ENCODE data around the gene CIITA.

The CIITA gene

GRCh38 chr16:10879681-10880589 lies 2.9 kb downstream of the CIITA start:
- Histone ChIP-seq H3K36me3 (ENCODE audit: control insufficient read depth, insufficient read depth, low read length) (no peaks in the 10 kb centered on the region), H3K27ac (ENCODE audit: insufficient read depth, low read length, poor library complexity, severe bottlenecking) (no peak overlapping the region), H3K4me3 (ENCODE audit: insufficient read depth, low read depth, low read length, poor library complexity, severe bottlenecking) (peak overlapping the region; percentile 62), H3K9me3 (ENCODE audit: control insufficient read depth, low read length) (no peaks in the 10 kb centered on the region), H3K4me1 (ENCODE audit: control insufficient read depth, insufficient read depth, low read length, poor library complexity, severe bottlenecking) (peaks cover 8% of the 10 kb centered on the region), H3K27me3 (replicated peaks; ENCODE audit: control insufficient read depth, insufficient read depth, low read length, poor library complexity, severe bottlenecking) (peaks cover 4% of the 10 kb centered on the region)
- DNase-seq: no peak

- Histone ChIP-seq H3K4me3 (ENCODE audit: insufficient read depth, low read depth, low read length, poor library complexity, severe bottlenecking) (no peak overlapping the region), H3K36me3 (ENCODE audit: control insufficient read depth, insufficient read depth, low read length) (no peaks in the 10 kb centered on the region), H3K27ac (ENCODE audit: insufficient read depth, low read length, poor library complexity, severe bottlenecking) (no peak overlapping the region), H3K27me3 (replicated peaks; ENCODE audit: control insufficient read depth, insufficient read depth, low read length, poor library complexity, severe bottlenecking) (peaks cover 4% of the 10 kb centered on the region), H3K4me1 (ENCODE audit: control insufficient read depth, insufficient read depth, low read length, poor library complexity, severe bottlenecking) (peaks cover 8% of the 10 kb centered on the region), H3K9me3 (ENCODE audit: control insufficient read depth, low read length) (no peaks in the 10 kb centered on the region)
- no peak for DNase-seq
Observed at GRCh38 chr16:10880594-10881452, 3.8 kb downstream of the CIITA start.

GRCh38 chr16:10881479-10882030 lies 4.6 kb downstream of the CIITA start:
- Histone ChIP-seq H3K27me3 (replicated peaks; ENCODE audit: control insufficient read depth, insufficient read depth, low read length, poor library complexity, severe bottlenecking) (peaks cover 4% of the 10 kb centered on the region), H3K4me1 (ENCODE audit: control insufficient read depth, insufficient read depth, low read length, poor library complexity, severe bottlenecking) (peaks cover 8% of the 10 kb centered on the region), H3K4me3 (ENCODE audit: insufficient read depth, low read depth, low read length, poor library complexity, severe bottlenecking) (no peak overlapping the region), H3K36me3 (ENCODE audit: control insufficient read depth, insufficient read depth, low read length) (no peaks in the 10 kb centered on the region), H3K27ac (ENCODE audit: insufficient read depth, low read length, poor library complexity, severe bottlenecking) (no peak overlapping the region), H3K9me3 (ENCODE audit: control insufficient read depth, low read length) (no peaks in the 10 kb centered on the region)
- DNase-seq: no peak

GRCh38 chr16:10883004-10883403 lies 6.0 kb downstream of the CIITA start:
- Histone ChIP-seq H3K27me3 (replicated peaks; ENCODE audit: control insufficient read depth, insufficient read depth, low read length, poor library complexity, severe bottlenecking) (peaks cover 4% of the 10 kb centered on the region), H3K9me3 (ENCODE audit: control insufficient read depth, low read length) (no peaks in the 10 kb centered on the region), H3K4me1 (ENCODE audit: control insufficient read depth, insufficient read depth, low read length, poor library complexity, severe bottlenecking) (no peaks in the 10 kb centered on the region), H3K27ac (ENCODE audit: insufficient read depth, low read length, poor library complexity, severe bottlenecking) (no peak overlapping the region), H3K36me3 (ENCODE audit: control insufficient read depth, insufficient read depth, low read length) (no peaks in the 10 kb centered on the region), H3K4me3 (ENCODE audit: insufficient read depth, low read depth, low read length, poor library complexity, severe bottlenecking) (no peak overlapping the region)
- DNase-seq: no peak

- Histone ChIP-seq H3K27me3 (replicated peaks; ENCODE audit: control insufficient read depth, insufficient read depth, low read length, poor library complexity, severe bottlenecking) (no peaks in the 10 kb centered on the region), H3K4me1 (ENCODE audit: control insufficient read depth, insufficient read depth, low read length, poor library complexity, severe bottlenecking) (no peaks in the 10 kb centered on the region), H3K4me3 (ENCODE audit: insufficient read depth, low read depth, low read length, poor library complexity, severe bottlenecking) (no peak overlapping the region), H3K9me3 (ENCODE audit: control insufficient read depth, low read length) (no peaks in the 10 kb centered on the region), H3K27ac (ENCODE audit: insufficient read depth, low read length, poor library complexity, severe bottlenecking) (no peak overlapping the region), H3K36me3 (ENCODE audit: control insufficient read depth, insufficient read depth, low read length) (no peaks in the 10 kb centered on the region)
- DNase-seq: no peak
Observed at GRCh38 chr16:10885246-10885645, 8.2 kb downstream of the CIITA start.

- no peak overlapping the region for H3K27ac ChIP-seq (ENCODE audit: insufficient read depth, low read length, poor library complexity, severe bottlenecking)
- no peak overlapping the region for H3K4me3 ChIP-seq (ENCODE audit: insufficient read depth, low read depth, low read length, poor library complexity, severe bottlenecking)
- H3K27me3 ChIP-seq (replicated peaks; ENCODE audit: control insufficient read depth, insufficient read depth, low read length, poor library complexity, severe bottlenecking): no peaks in the 10 kb centered on the region
- H3K36me3 ChIP-seq (ENCODE audit: control insufficient read depth, insufficient read depth, low read length): no peaks in the 10 kb centered on the region
- DNase-seq: no peak
- H3K4me1 ChIP-seq (ENCODE audit: control insufficient read depth, insufficient read depth, low read length, poor library complexity, severe bottlenecking): no peaks in the 10 kb centered on the region
- no peaks in the 10 kb centered on the region for H3K9me3 ChIP-seq (ENCODE audit: control insufficient read depth, low read length)
Observed at GRCh38 chr16:10888320-10888937, 11.4 kb downstream of the CIITA start.

- H3K4me1 ChIP-seq (ENCODE audit: control insufficient read depth, insufficient read depth, low read length, poor library complexity, severe bottlenecking): no peaks in the 10 kb centered on the region
- no peaks in the 10 kb centered on the region for H3K27me3 ChIP-seq (replicated peaks; ENCODE audit: control insufficient read depth, insufficient read depth, low read length, poor library complexity, severe bottlenecking)
- H3K27ac ChIP-seq (ENCODE audit: insufficient read depth, low read length, poor library complexity, severe bottlenecking): no peak overlapping the region
- no peak overlapping the region for H3K4me3 ChIP-seq (ENCODE audit: insufficient read depth, low read depth, low read length, poor library complexity, severe bottlenecking)
- H3K9me3 ChIP-seq (ENCODE audit: control insufficient read depth, low read length): no peaks in the 10 kb centered on the region
- H3K36me3 ChIP-seq (ENCODE audit: control insufficient read depth, insufficient read depth, low read length): no peaks in the 10 kb centered on the region
- DNase-seq: no peak
Observed at GRCh38 chr16:10889855-10890254, 12.9 kb downstream of the CIITA start.

- DNase-seq: no peak
- Histone ChIP-seq H3K4me3 (ENCODE audit: insufficient read depth, low read depth, low read length, poor library complexity, severe bottlenecking) (no peak overlapping the region), H3K36me3 (ENCODE audit: control insufficient read depth, insufficient read depth, low read length) (no peaks in the 10 kb centered on the region), H3K27ac (ENCODE audit: insufficient read depth, low read length, poor library complexity, severe bottlenecking) (no peak overlapping the region), H3K27me3 (replicated peaks; ENCODE audit: control insufficient read depth, insufficient read depth, low read length, poor library complexity, severe bottlenecking) (no peaks in the 10 kb centered on the region), H3K9me3 (ENCODE audit: control insufficient read depth, low read length) (no peaks in the 10 kb centered on the region), H3K4me1 (ENCODE audit: control insufficient read depth, insufficient read depth, low read length, poor library complexity, severe bottlenecking) (no peaks in the 10 kb centered on the region)
Observed at GRCh38 chr16:10892782-10893318, 15.8 kb downstream of the CIITA start.

- Histone ChIP-seq H3K4me1 (ENCODE audit: control insufficient read depth, insufficient read depth, low read length, poor library complexity, severe bottlenecking) (no peaks in the 10 kb centered on the region), H3K27ac (ENCODE audit: insufficient read depth, low read length, poor library complexity, severe bottlenecking) (no peak overlapping the region), H3K36me3 (ENCODE audit: control insufficient read depth, insufficient read depth, low read length) (no peaks in the 10 kb centered on the region), H3K9me3 (ENCODE audit: control insufficient read depth, low read length) (no peaks in the 10 kb centered on the region), H3K4me3 (ENCODE audit: insufficient read depth, low read depth, low read length, poor library complexity, severe bottlenecking) (no peak overlapping the region), H3K27me3 (replicated peaks; ENCODE audit: control insufficient read depth, insufficient read depth, low read length, poor library complexity, severe bottlenecking) (no peaks in the 10 kb centered on the region)
- no peak for DNase-seq
Observed at GRCh38 chr16:10895053-10895946, 18.3 kb downstream of the CIITA start.
